Transverse colon (tissue), 4 donors: ENCODE results near the gene ZDHHC3.

Experiments used
- CTCF ChIP-seq, 5 experiments: fragments of 200-600 bp in 3 of 5; fragments of 450-650 bp in 2 of 5; sonication (generic) in 3 of 5; IDR thresholded peaks; 1 replicate in 2 of 5; 2 replicates in 3 of 5; pipeline ENCODE4 v1.5.1; 2016 to 2017; ENCODE audit warnings: antibody characterized with exemption in 5 of 5, inconsistent platforms in 3 of 5, mild to moderate bottlenecking in 2 of 5, moderate library complexity in 1 of 5
- EP300 ChIP-seq: sonication (generic); formaldehyde crosslinking; IDR thresholded peaks from one replicate; pipeline ENCODE4 v1.6.1; 2017; ENCODE audit warnings: antibody characterized with exemption, low read depth
- POLR2A ChIP-seq: fragments of 450-650 bp; IDR thresholded peaks from one replicate; pipeline ENCODE4 v1.6.1; 2016; ENCODE audit warnings: antibody characterized with exemption, mild to moderate bottlenecking, moderate library complexity
- POLR2AphosphoS5 ChIP-seq, 3 donors: sonication (generic); formaldehyde crosslinking; IDR thresholded peaks; one replicate each; pipeline ENCODE4 v1.6.1; 2016; ENCODE audit warnings: antibody characterized with exemption in 3 of 3

- TF ChIP-seq CTCF (IDR thresholded peaks at IDR 0.05) = no peak
- TF ChIP-seq EP300 = no peak
- TF ChIP-seq POLR2A = no peak
- no peak for TF ChIP-seq POLR2AphosphoS5 (IDR thresholded peaks at IDR 0.05)
These were observed 13.8 kb upstream of the ZDHHC3 start for GRCh38 chr3:44989636-44990373.
